Activated CD4-positive, alpha-beta T cell treated with anti-CD3 and anti-CD28 coated beads for 48 hours (primary cell): ENCODE measurements around the gene INAVA.
"Not testable (repeated sequence)": the region's sequence is repeated elsewhere in the genome, so short reads cannot be mapped to it uniquely, and the experiment has no call there.

Source experiments
- DNase-seq: peaks from one replicate; pipeline ENCODE4 v3.0.0-alpha.2; 2020

INAVA gene

DNA sequence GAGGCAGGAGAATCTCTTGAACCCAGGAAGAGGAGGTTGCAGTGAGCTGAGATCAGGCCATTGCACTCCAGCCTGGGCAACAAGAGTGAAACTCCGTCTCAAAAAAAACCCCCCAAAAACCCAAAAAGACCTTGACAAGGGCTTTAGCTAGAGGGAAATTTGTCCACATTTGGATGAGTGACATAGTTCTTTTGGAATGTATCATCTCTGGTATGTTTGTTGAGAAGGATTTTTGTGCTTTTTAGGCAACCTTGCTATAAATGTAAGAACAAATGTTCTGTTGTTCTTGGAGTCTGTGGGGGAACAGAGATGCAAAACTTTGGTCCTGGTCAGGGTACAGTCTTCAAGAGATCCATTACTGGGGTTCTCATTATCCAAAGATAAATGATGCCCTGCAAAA is 28.9 kb downstream of the INAVA start:
- DNase-seq: no peak

GRCh38 chr1:200925831-200926230 is 31.1 kb downstream of the INAVA start:
- DNase-seq: peak; percentile 29

- DNase-seq: no peak
Observed at GRCh38 chr1:200929530-200930278, 35.0 kb downstream of the INAVA start.

- not testable (repeated sequence) for DNase-seq
Observed at GRCh38 chr1:200930285-200930684, 35.6 kb downstream of the INAVA start.

GRCh38 chr1:200931776-200932175 is 37.1 kb downstream of the INAVA start:
- no peak for DNase-seq

GRCh38 chr1:200934676-200935245 is 40.1 kb downstream of the INAVA start:
- no peak for DNase-seq

GRCh38 chr1:200935286-200935962 is 40.7 kb downstream of the INAVA start:
- not testable (repeated sequence) for DNase-seq

GRCh38 chr1:200938955-200939354 is 44.3 kb downstream of the INAVA start:
- peak; percentile 21 for DNase-seq

DNA sequence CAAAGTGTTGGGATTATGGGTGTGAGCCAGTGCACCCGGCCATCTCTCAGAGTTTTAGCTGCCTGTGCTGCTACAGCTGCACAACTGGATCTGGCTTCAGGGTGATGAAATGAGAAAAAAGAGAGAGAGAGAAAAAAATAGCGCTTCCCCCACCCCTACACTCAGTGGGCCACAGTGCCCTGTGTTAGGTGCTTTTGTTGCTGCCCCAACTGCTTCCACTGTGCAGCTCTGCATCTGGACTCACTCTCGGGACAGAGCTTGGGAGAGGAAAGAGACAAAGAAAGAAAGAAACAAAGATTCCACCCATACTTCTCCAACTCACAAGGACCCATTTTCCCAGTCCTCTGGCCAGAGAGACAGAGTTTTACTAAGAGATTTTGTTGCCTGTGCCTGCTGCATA is 50.4 kb downstream of the INAVA start:
- DNase-seq: no peak

DNA sequence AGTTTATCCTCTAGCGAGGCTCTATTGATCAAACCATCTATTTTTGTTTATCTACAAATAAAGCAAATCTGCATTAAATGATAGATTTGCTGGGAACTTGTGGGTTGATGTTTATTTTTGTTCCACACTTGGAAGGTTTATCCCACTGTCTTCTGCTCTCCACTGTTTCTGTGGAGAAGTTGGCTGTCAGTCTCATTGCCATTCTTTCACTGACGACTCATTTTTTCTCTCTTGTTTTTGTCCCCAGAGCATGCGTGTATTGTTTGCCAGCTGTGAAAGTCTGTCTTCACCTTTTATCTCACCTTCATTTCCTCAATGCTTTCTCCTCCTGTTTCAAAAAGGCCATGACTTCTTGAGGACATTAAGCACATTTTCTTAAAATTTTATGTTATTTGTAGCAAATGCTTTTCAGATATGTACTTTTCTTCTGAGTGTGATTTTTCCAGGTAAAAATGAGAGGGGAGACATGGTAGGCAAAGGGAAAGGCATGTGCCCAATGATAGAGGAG is 52.4 kb downstream of the INAVA start:
- DNase-seq: no peak

GRCh38 chr1:200949626-200950025 is 54.9 kb downstream of the INAVA start:
- DNase-seq: no peak

GRCh38 chr1:200951016-200951415 is 56.3 kb downstream of the INAVA start:
- no peak for DNase-seq

DNA sequence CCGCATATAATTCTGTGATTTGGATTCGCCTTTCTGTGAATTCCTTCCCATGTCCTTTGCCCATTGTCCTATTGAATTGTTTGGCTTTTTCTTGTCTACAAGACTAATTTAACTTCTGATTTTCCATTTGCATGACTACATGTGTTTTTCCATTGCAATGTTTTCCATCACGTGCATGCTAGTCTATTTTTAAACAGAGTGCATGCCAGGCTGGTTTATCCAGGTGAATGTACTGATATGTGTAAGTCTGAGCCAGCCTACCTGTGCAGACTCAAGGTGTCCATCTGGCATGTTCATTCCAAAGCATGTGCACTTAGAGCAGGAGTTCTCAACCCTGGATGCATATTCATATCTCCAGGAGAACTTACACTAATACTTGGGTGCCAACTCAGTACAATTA is 59.7 kb downstream of the INAVA start:
- no peak for DNase-seq

DNA sequence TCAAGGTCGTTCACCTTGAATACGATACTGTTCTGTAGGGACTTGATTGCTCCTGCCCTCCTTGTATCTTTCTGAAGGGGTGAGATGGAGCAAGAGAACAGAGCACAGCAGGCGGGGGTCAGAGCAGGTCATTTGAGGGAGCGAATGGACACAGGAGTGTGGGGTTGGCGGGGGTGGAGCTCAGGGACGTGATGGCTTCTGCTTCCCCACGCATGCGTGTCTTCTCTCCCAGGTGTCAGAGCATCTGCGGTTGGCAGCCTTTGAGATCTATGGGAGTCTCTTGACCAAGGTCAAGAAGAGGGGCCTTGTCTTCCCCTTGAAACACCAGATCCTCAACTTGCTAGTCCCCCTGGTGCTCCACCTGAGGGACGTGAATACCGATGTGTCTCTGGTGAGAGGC is 63.9 kb downstream of the INAVA start:
- DNase-seq: no peak

DNA sequence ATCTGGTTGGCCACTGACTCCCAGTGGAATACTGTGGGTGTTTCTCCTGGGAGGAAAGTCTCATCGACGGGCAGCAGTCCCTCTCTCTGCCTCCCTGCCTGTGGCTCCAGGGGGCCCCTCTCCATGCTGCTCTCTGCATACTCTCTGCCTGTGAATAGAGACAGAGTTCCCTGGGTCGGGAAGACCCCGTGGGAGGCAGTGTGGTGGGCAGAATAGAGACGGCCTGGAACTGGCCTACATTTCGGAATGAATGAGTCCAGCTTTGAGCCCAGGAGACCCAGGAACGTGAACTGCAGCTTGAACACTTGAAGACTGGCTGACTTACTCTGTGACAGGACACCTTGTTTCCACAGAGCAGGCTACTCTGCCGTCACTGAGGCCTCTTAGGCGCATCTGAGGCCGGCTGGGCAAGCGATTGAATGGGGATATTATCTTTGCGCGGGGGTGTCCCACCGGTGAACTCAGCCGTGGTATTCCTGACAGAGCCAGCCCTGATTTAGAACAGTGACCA is 64.8 kb downstream of the INAVA start:
- no peak for DNase-seq

DNA sequence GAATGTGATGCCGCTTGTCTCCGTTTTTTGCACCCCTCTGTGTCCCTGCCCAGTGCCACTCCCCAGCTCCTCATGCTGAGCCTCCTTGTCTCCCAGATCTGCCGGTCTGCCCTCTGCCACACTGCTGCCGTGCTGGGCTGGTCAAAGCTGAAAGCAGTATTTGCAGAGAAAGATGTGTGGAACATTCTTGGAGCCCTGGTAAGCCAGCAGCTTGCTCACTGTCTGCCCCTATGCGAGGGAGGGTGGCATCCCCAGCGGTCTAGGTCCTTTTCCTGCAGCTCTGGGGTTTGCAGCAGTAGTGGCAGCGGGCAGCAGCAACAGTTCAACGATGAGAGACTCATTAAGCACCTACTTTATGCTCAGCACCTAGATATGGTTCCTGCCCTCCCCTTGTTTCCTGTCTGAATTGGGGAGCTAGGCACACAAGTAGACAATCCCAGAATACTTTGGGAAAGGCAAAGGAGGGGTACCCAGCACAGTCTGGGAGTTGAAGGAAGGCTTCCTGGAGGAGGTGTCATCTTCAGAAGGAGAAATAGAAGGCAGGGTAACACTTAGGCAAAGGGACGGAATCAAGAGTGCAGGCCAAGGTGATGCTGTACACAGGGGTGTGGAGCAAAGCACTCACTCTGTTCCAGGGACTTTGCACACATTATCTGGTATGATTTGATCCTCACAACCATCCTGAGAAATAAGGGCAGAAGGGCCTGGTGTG is 65.7 kb downstream of the INAVA start:
- DNase-seq: no peak

DNA sequence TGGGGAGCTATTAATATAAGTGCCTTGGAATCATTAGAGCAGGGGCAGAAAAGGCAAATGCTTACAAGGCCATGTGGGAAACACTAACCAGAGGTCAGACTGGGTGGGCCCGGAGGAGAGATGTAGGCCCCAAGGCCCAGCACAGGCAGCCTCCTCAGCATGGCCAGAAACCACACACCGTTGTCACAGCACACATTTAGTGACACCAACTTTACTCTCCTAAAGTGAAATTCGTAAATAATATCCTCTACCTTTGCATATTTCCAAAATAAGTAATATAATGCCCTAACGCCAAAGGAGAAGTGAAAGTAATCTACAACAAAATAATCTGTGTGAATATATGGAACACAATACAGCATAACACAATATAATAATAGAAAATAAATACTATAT is 66.2 kb downstream of the INAVA start:
- DNase-seq: no peak

DNA sequence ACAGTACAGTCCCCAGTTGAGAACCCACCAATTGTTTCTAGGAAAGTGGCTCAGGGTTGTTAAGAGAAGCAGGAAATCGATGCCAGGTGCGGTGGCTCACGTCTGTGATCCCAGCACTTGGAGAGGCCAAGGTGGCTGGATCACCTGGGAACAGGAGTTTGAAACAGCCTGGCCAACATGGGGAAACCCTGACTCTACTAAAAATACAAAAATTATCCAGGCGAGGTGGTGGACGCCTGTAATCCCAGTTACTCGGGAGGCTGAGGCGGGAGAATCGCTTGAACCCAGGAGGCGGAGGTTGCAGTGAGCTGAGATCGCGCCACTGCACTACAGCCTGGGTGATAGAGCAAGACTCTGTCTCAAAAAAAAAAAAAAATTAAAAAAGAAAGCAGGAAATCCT is 67.5 kb downstream of the INAVA start:
- not testable (repeated sequence) for DNase-seq

GRCh38 chr1:200962631-200963030 is 67.9 kb downstream of the INAVA start:
- no peak for DNase-seq

- DNase-seq: no peak
Observed at GRCh38 chr1:200963076-200963475, 68.4 kb downstream of the INAVA start.

DNA sequence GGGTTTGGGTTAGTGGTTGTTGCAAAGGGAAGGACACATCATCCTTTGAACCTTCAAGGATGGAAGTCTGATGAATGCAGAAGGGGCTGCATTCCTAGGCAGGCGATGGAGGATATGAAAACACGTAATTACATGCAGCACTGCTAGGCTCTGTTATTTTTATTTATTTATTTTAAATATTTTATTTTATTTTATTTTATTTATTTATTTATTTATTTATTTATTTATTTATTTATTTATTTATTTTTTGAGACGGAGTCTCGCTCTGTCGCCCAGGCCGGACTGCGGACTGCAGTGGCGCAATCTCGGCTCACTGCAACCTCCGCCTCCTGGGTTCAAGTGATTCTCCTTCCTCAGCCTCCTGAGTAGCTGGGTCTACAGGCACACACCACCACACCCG is 69.2 kb downstream of the INAVA start:
- DNase-seq: not testable (repeated sequence)
